Upper lobe of right lung (tissue), 1 donor: ENCODE data around the gene TBC1D1. TPM values are rescaled to one million over a fixed set of nuclear protein-coding genes. Genes with fewer than 3 reads are reported as not detected.
A peak's percentile ranks its signal among the peaks of the same experiment; 100 is the strongest.

Experiments used
- ATAC-seq: fragments of 200-7000 bp; cut with Tn5 transposase; one replicate; pipeline ENCODE4 v1.9.1; 2020; ENCODE audit warnings: mild to moderate bottlenecking, moderate library complexity
- DNase-seq: peaks from one replicate; pipeline ENCODE4 v3.0.0-alpha.2; 2020
- H3K27ac ChIP-seq: fragments of 200-600 bp; one replicate; pipeline ENCODE4 v1.8.0; 2022
- H3K27me3 ChIP-seq: fragments of 200-600 bp; one replicate; pipeline ENCODE4 v1.8.0; 2022; ENCODE audit warnings: mild to moderate bottlenecking
- H3K36me3 ChIP-seq: fragments of 200-600 bp; one replicate; pipeline ENCODE4 v1.8.0; 2022
- H3K4me1 ChIP-seq: fragments of 200-600 bp; one replicate; pipeline ENCODE4 v1.8.0; 2022
- H3K4me3 ChIP-seq: fragments of 200-600 bp; one replicate; pipeline ENCODE4 v1.8.0; 2022; ENCODE audit warnings: mild to moderate bottlenecking
- H3K9me3 ChIP-seq: fragments of 200-600 bp; one replicate; pipeline ENCODE4 v1.8.0; 2022
- CTCF ChIP-seq: fragments of 200-600 bp; IDR thresholded peaks from one replicate; pipeline ENCODE4 v1.8.0; 2022; ENCODE audit warnings: antibody characterized with exemption
- intact Hi-C: fragments of 100-400 bp; cut with DNase I; formaldehyde crosslinking; loops from one replicate; pipeline ENCODE4 v1.11.0; 2022
- total RNA-seq: library from RNA; stranded (reverse); fragmentation: NEBNext Ultra II Directional; extraction: Animal tissue kit (Norgen Biotek cat#: 25700); gene quantifications from one replicate; pipeline ENCODE4 v1.2.1, GENCODE V29; 2021
- donor health status: DM: no; HTN: yes; CAD: no; lungs with severe emphysema.

The TBC1D1 gene
- total RNA-seq, 1 donor from 2014 or later = 61.9 TPM

- Histone ChIP-seq H3K4me1 (no peaks in the 10 kb centered on the region), H3K27ac (peak overlapping the region; percentile 52), H3K36me3 (peaks cover 46% of the 10 kb centered on the region), H3K27me3 (no peaks in the 10 kb centered on the region), H3K9me3 (no peaks in the 10 kb centered on the region), H3K4me3 (no peak overlapping the region)
- DNase-seq (no peak), ATAC-seq (peak; percentile 47)
- TF ChIP-seq CTCF = no peak
- intact Hi-C loops = no loop called here
Measured at GRCh38 chr4:38056011-38056685, 165.3 kb downstream of the TBC1D1 start.

- ATAC-seq (no peak), DNase-seq (no peak)
- H3K4me1 ChIP-seq = no peaks in the 10 kb centered on the region
- H3K36me3 ChIP-seq = peaks cover 47% of the 10 kb centered on the region
- no peak overlapping the region for H3K27ac ChIP-seq
- intact Hi-C loops = no loop called here
- H3K27me3 ChIP-seq = no peaks in the 10 kb centered on the region
- no peaks in the 10 kb centered on the region for H3K9me3 ChIP-seq
- no peak overlapping the region for H3K4me3 ChIP-seq
- TF ChIP-seq CTCF = no peak
Measured at GRCh38 chr4:38058151-38058550, 167.3 kb downstream of the TBC1D1 start.

GRCh38 chr4:38060829-38061431 is 170.0 kb downstream of the TBC1D1 start:
- TF ChIP-seq CTCF = no peak
- Histone ChIP-seq H3K4me1 (no peaks in the 10 kb centered on the region), H3K36me3 (peaks cover 22% of the 10 kb centered on the region), H3K27ac (no peak overlapping the region), H3K27me3 (no peaks in the 10 kb centered on the region), H3K9me3 (no peaks in the 10 kb centered on the region), H3K4me3 (no peak overlapping the region)
- intact Hi-C loops = loop anchor here (10.0 kb wide), 1 partner anchor 104 kb away; no protein-coding TSS in a partner anchor
- ATAC-seq = no peak
- DNase-seq = no peak

GRCh38 chr4:38062088-38062775 is 171.3 kb downstream of the TBC1D1 start:
- peak overlapping the region; percentile 41 for H3K4me3 ChIP-seq
- intact Hi-C loops = loop anchor here (10.0 kb wide), 1 partner anchor 103 kb away; no protein-coding TSS in a partner anchor
- peak; percentile 84 for TF ChIP-seq CTCF
- H3K36me3 ChIP-seq = peaks cover 22% of the 10 kb centered on the region
- DNase-seq (peak; percentile 74), ATAC-seq (peak; percentile 92)
- H3K9me3 ChIP-seq = no peaks in the 10 kb centered on the region
- H3K27ac ChIP-seq = no peak overlapping the region
- no peaks in the 10 kb centered on the region for H3K4me1 ChIP-seq
- H3K27me3 ChIP-seq = no peaks in the 10 kb centered on the region

GRCh38 chr4:38062776-38063097 is 171.9 kb downstream of the TBC1D1 start:
- H3K9me3 ChIP-seq = no peaks in the 10 kb centered on the region
- ATAC-seq (peak; percentile 55), DNase-seq (no peak)
- H3K4me1 ChIP-seq = no peaks in the 10 kb centered on the region
- intact Hi-C loops = loop anchor here (10.0 kb wide), 1 partner anchor 102 kb away; no protein-coding TSS in a partner anchor
- H3K4me3 ChIP-seq = no peak overlapping the region
- H3K36me3 ChIP-seq = peaks cover 20% of the 10 kb centered on the region
- H3K27me3 ChIP-seq = no peaks in the 10 kb centered on the region
- no peak overlapping the region for H3K27ac ChIP-seq
- TF ChIP-seq CTCF = no peak
